SK-N-SH (cell line): ENCODE measurements around the gene NDUFC2.

ENCODE experiments used
- CHD2 ChIP-seq: fragments of 150-350 bp; IDR thresholded peaks from 2 replicates; pipeline ENCODE4 v1.6.1; 2018; ENCODE audit warnings: low read length; ENCODE audit not compliant: partially characterized antibody
- CTCF ChIP-seq: fragments of 200-600 bp; sonication (generic); IDR thresholded peaks from 2 replicates; pipeline ENCODE4 v1.6.1; 2017; ENCODE audit warnings: antibody characterized with exemption, mild to moderate bottlenecking, moderate library complexity
- FOXM1 ChIP-seq: IDR thresholded peaks from 2 replicates; pipeline ENCODE4 v1.4.0; 2012; ENCODE audit warnings: low read depth, mild to moderate bottlenecking
- GABPA ChIP-seq: IDR thresholded peaks from 2 replicates; pipeline ENCODE4 v1.4.0; 2012; ENCODE audit warnings: low read depth, mild to moderate bottlenecking
- GATA2 ChIP-seq: sonication (generic); formaldehyde crosslinking; IDR thresholded peaks from 2 replicates; pipeline ENCODE4 v1.5.0; 2020; ENCODE audit warnings: mild to moderate bottlenecking, missing genetic modification reagents
- JUND ChIP-seq: IDR thresholded peaks from 2 replicates; pipeline ENCODE4 v1.4.0; 2012
- POLR2AphosphoS5 ChIP-seq: IDR thresholded peaks from 2 replicates; pipeline ENCODE4 v1.6.1; 2012; ENCODE audit warnings: low read depth, low read length
- RCOR1 ChIP-seq: fragments of 150-350 bp; IDR thresholded peaks from 2 replicates; pipeline ENCODE4 v1.6.1; 2017; ENCODE audit warnings: antibody characterized with exemption, low read length
- RFX5 ChIP-seq: IDR thresholded peaks from 2 replicates; pipeline ENCODE4 v1.6.1; 2012; ENCODE audit warnings: mild to moderate bottlenecking, improper control_type of control experiment, low read length
- RXRA ChIP-seq: IDR thresholded peaks from 2 replicates; pipeline ENCODE4 v1.4.0; 2012; ENCODE audit warnings: low read depth, mild to moderate bottlenecking, borderline replicate concordance
- TCF12 ChIP-seq: IDR thresholded peaks from 2 replicates; pipeline ENCODE4 v1.4.0; 2012
- YY1 ChIP-seq: IDR thresholded peaks from 2 replicates; pipeline ENCODE4 v1.4.0; 2012; ENCODE audit warnings: low read depth, mild to moderate bottlenecking
- TF ChIP-seq, protein P1 (sequence below): IDR thresholded peaks from 2 replicates; pipeline ENCODE4 v1.4.0; 2012; ENCODE audit warnings: low read depth, borderline replicate concordance
- TF ChIP-seq, protein P2 (sequence below): IDR thresholded peaks from 2 replicates; pipeline ENCODE4 v1.4.0; 2012; ENCODE audit warnings: low read depth

DNA sequence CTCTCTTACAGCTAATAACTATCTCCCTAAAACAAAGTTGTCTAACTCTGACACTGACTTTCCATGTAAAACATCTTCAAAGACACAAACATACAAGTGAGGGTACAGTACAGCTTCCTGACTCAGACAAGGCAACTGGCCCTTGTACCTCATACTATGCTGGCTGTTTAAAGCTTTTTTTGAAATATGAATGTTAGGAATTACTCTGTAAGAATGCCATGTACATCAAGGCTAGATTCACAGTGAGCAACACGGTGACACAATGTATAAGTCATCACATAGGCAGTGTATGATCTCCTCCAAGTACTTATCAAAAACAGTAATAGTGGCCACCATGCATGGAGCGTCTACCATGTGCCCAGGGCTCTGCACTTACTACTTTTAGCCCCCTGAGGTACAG is 31.2 kb upstream of the NDUFC2 start:
- TF ChIP-seq JUND (no peak), POLR2AphosphoS5 (no peak), GABPA (no peak), CTCF (no peak), CHD2 (no peak), RCOR1 (no peak), GATA2 (CRISPR knock-in tag) (no peak), RXRA (no peak), YY1 (no peak), TCF12 (no peak), RFX5 (no peak), FOXM1 (no peak)
- TF ChIP-seq, protein P1, sequence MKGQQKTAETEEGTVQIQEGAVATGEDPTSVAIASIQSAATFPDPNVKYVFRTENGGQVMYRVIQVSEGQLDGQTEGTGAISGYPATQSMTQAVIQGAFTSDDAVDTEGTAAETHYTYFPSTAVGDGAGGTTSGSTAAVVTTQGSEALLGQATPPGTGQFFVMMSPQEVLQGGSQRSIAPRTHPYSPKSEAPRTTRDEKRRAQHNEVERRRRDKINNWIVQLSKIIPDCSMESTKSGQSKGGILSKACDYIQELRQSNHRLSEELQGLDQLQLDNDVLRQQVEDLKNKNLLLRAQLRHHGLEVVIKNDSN = no peak
- TF ChIP-seq, protein P2, sequence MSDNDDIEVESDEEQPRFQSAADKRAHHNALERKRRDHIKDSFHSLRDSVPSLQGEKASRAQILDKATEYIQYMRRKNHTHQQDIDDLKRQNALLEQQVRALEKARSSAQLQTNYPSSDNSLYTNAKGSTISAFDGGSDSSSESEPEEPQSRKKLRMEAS = no peak
